Upper lobe of right lung (tissue), 1 donor: ENCODE data around the gene RPS8. TPM values are rescaled to one million over a fixed set of nuclear protein-coding genes. Genes with fewer than 3 reads are reported as not detected.
"Not testable (repeated sequence)": the region's sequence is repeated elsewhere in the genome, so short reads cannot be mapped to it uniquely, and the experiment has no call there.

Experiments
- ATAC-seq: fragments of 200-7000 bp; cut with Tn5 transposase; one replicate; pipeline ENCODE4 v1.9.1; 2020; ENCODE audit warnings: mild to moderate bottlenecking, moderate library complexity
- DNase-seq: peaks from one replicate; pipeline ENCODE4 v3.0.0-alpha.2; 2020
- H3K27ac ChIP-seq: fragments of 200-600 bp; one replicate; pipeline ENCODE4 v1.8.0; 2022
- H3K27me3 ChIP-seq: fragments of 200-600 bp; one replicate; pipeline ENCODE4 v1.8.0; 2022; ENCODE audit warnings: mild to moderate bottlenecking
- H3K36me3 ChIP-seq: fragments of 200-600 bp; one replicate; pipeline ENCODE4 v1.8.0; 2022
- H3K4me1 ChIP-seq: fragments of 200-600 bp; one replicate; pipeline ENCODE4 v1.8.0; 2022
- H3K4me3 ChIP-seq: fragments of 200-600 bp; one replicate; pipeline ENCODE4 v1.8.0; 2022; ENCODE audit warnings: mild to moderate bottlenecking
- H3K9me3 ChIP-seq: fragments of 200-600 bp; one replicate; pipeline ENCODE4 v1.8.0; 2022
- intact Hi-C: fragments of 100-400 bp; cut with DNase I; formaldehyde crosslinking; loops from one replicate; pipeline ENCODE4 v1.11.0; 2022
- total RNA-seq: library from RNA; stranded (reverse); fragmentation: NEBNext Ultra II Directional; extraction: Animal tissue kit (Norgen Biotek cat#: 25700); gene quantifications from one replicate; pipeline ENCODE4 v1.2.1, GENCODE V29; 2021
- TF ChIP-seq, protein P1 (sequence below): fragments of 200-600 bp; IDR thresholded peaks from one replicate; pipeline ENCODE4 v1.8.0; 2022; ENCODE audit warnings: antibody characterized with exemption
- donor health status: DM: no; HTN: yes; CAD: no; lungs with severe emphysema.

The RPS8 gene
- total RNA-seq, 1 donor from 2014 or later: 1,338 TPM

DNA sequence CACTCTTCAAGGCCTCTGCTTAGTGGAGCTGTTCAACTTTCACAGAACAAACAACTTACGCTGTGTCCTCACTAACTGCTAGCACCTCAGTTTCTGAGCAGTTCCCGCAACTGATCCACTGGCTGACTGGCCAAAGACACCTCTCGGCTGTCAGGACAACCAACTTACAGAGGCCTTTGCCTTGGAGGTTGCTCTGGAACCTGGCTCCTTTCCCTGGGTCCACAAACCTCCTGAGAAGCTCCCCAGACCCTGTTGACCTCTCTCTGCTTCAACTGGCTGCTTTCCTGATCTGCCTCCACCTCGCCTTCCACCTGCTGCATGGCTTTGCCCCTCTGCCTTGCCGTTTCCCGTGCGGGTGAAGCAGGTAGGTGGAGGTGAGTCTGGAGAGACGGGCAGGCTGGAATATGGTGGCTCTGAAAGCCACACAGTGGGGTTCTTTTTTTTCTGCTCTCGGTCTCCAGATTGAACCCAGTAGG is 45.9 kb downstream of the RPS8 start:
- TF ChIP-seq, protein P1, sequence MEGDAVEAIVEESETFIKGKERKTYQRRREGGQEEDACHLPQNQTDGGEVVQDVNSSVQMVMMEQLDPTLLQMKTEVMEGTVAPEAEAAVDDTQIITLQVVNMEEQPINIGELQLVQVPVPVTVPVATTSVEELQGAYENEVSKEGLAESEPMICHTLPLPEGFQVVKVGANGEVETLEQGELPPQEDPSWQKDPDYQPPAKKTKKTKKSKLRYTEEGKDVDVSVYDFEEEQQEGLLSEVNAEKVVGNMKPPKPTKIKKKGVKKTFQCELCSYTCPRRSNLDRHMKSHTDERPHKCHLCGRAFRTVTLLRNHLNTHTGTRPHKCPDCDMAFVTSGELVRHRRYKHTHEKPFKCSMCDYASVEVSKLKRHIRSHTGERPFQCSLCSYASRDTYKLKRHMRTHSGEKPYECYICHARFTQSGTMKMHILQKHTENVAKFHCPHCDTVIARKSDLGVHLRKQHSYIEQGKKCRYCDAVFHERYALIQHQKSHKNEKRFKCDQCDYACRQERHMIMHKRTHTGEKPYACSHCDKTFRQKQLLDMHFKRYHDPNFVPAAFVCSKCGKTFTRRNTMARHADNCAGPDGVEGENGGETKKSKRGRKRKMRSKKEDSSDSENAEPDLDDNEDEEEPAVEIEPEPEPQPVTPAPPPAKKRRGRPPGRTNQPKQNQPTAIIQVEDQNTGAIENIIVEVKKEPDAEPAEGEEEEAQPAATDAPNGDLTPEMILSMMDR: no peak
- Histone ChIP-seq H3K4me3 (no peak overlapping the region), H3K9me3 (no peaks in the 10 kb centered on the region), H3K27ac (peak overlapping the region; percentile 100), H3K4me1 (peaks cover 10% of the 10 kb centered on the region), H3K27me3 (no peaks in the 10 kb centered on the region), H3K36me3 (no peaks in the 10 kb centered on the region)
- no peak for DNase-seq
- intact Hi-C loops: no loop called here
- ATAC-seq: no peak

DNA sequence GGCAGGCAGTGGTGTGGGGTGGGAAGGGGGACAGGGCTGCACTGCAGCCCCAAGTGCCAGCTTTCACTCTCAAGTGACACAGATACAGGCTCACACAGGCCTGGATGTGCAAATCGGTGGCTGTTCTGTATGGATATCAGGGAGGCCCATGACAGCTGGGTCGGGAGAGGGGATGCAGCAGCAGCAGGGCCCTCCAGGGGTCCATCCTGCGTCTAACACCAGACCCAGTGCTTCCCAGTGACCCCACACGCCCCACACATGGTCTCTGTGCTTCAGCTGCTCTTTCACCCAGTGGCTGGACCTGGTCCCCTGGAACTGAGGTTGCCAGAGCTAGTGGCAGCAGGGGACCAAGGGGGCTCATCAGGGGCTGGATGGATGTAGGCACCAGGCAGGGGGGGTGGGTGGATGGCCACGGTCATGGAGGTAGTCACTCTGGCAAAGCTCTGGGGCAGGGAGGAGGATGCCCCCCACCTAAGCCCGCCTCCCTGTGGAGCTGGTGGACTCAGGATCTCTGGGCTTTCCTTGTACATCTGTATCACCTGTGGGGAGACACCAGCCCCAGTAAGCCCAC is 46.9 kb downstream of the RPS8 start:
- intact Hi-C loops: no loop called here
- TF ChIP-seq, protein P1: no peak
- H3K36me3 ChIP-seq: no peaks in the 10 kb centered on the region
- H3K27me3 ChIP-seq: no peaks in the 10 kb centered on the region
- no peak for ATAC-seq
- no peak overlapping the region for H3K4me3 ChIP-seq
- no peak for DNase-seq
- no peak overlapping the region for H3K27ac ChIP-seq
- H3K9me3 ChIP-seq: no peaks in the 10 kb centered on the region
- H3K4me1 ChIP-seq: peaks cover 18% of the 10 kb centered on the region

DNA sequence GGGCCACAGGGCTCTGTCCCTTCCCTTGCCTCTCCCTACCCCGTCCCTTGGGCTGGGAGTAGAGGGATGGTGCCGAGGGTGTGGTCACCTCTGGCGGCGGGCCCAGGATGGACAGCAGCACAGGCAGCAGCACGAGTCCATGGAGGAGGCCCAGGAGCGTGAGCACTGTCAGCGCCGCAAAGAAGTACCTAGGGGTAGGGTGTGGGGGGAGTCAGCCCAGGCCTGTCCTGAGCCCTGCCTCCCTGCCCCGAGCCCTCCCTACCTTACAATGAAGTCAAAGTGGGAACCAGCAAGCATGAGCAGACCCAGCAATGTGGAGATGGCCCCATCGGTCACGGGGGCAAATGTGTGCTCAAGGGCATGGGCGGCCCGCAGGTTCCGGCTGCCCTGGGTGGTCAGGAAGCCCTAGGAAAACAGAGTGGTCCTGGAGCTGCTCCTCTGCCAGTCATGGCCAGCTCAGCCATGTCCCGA is 47.7 kb downstream of the RPS8 start:
- ATAC-seq (no peak), DNase-seq (no peak)
- TF ChIP-seq, protein P1: no peak
- no peak overlapping the region for H3K27ac ChIP-seq
- no peaks in the 10 kb centered on the region for H3K27me3 ChIP-seq
- no peak overlapping the region for H3K4me3 ChIP-seq
- H3K4me1 ChIP-seq: peaks cover 18% of the 10 kb centered on the region
- no peaks in the 10 kb centered on the region for H3K36me3 ChIP-seq
- intact Hi-C loops: no loop called here
- no peaks in the 10 kb centered on the region for H3K9me3 ChIP-seq

DNA sequence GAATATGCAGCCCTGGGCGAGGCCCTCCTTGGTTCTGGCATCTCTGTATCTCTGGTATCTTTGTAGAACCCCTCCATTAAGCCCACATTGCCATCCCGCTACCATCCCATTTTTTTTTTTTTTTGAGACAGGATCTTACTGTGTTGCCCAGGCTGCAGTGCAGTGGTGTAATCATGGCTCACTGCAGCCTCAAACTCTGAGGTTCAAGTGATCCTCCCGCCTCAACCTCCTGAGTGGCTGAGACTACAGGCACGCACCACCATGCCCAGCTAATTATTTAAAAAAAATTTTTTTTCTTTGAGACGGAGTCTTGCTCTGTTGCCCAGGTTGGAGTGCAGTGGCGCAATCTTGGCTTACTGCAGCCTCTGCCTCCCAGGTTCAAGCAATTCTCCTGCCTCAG is 49.1 kb downstream of the RPS8 start:
- H3K27ac ChIP-seq, H3K36me3 ChIP-seq, H3K27me3 ChIP-seq, H3K4me3 ChIP-seq, H3K9me3 ChIP-seq, intact Hi-C loops, DNase-seq, ATAC-seq: not testable (repeated sequence)
- H3K4me1 ChIP-seq: peaks cover 18% of the 10 kb centered on the region

DNA sequence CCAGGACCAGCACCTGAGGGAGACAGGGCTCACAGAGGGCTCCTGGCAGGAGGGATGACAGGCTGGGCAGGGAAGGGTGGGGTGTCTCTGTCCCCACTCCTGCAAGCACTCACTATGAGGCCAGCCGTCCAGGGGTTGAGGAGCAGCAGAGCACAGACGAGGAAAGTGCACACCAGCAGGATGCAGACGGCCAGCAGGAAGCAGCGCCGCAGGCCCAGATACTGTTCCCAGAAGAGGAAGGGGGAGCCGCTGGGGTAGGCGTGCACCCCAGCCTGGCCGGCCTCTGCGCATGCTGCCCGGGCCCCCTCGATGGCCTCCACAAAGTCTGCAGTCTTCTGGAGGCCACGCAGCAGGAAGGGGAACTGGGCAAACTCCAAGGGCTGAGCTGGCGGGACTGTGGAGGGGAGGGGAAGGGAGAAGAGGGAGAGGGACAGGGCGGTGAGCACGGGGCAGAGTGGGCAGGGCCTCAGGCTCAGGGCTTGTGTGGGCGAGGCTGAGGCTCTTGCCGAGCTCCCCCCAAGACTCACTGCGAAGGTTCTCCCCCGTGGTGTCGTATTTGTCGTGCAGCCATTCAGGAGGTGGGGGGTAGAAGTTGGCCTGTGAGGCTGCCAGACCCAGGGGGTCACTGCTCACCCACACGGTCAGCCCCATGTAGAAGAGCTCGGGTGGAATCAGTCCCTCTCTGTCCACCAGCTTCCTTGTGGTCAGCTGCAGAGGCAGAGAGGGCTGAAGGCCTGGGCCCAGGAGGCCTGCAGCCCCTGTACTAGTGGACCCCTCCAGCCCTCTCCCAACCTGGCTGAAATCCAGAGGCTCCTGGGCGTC is 51.2 kb downstream of the RPS8 start:
- Histone ChIP-seq H3K4me1 (peaks cover 17% of the 10 kb centered on the region), H3K36me3 (no peaks in the 10 kb centered on the region), H3K27me3 (no peaks in the 10 kb centered on the region), H3K9me3 (no peaks in the 10 kb centered on the region), H3K4me3 (no peak overlapping the region), H3K27ac (peak overlapping the region; percentile 30)
- DNase-seq (peak; percentile 84), ATAC-seq (peak; percentile 90)
- intact Hi-C loops: no loop called here
- TF ChIP-seq, protein P1: no peak
